Calu3 (cell line): ENCODE measurements around the gene EMP2. TPM values are rescaled to one million over a fixed set of nuclear protein-coding genes. Genes with fewer than 3 reads are reported as not detected.

Experiments used
- BruUV-seq: library from RNA; stranded (reverse); fragments of 400-500 nt; replicated peaks from 2 replicates; lab custom pipeline; 2021; lab: Mats Ljungman, UMichigan
- CTCF ChIA-PET: fragments of 300-600 bp; sonication (Branson Sonifier 250); formaldehyde crosslinking; loops from one replicate; lab custom pipeline; 2022; ENCODE audit warnings: antibody characterized with exemption; lab: Charles Lee
- DNase-seq: peaks from one replicate; pipeline ENCODE4 v3.0.0; 2022
- H3K27ac Mint-ChIP-seq: one replicate; pipeline ENCODE4 v1.8.0; 2022; ENCODE audit warnings: mixed read lengths; ENCODE audit not compliant: unreplicated experiment
- H3K27me3 Mint-ChIP-seq: one replicate; pipeline ENCODE4 v1.8.0; 2022; ENCODE audit warnings: mixed read lengths; ENCODE audit not compliant: unreplicated experiment
- H3K36me3 Mint-ChIP-seq: one replicate; pipeline ENCODE4 v1.8.0; 2022; ENCODE audit warnings: mild to moderate bottlenecking, moderate library complexity, mixed read lengths; ENCODE audit not compliant: insufficient read depth, unreplicated experiment
- H3K4me1 Mint-ChIP-seq: one replicate; pipeline ENCODE4 v1.8.0; 2022; ENCODE audit warnings: mild to moderate bottlenecking, low read depth, mixed read lengths; ENCODE audit not compliant: unreplicated experiment
- H3K4me3 Mint-ChIP-seq: one replicate; pipeline ENCODE4 v1.8.0; 2022; ENCODE audit warnings: mild to moderate bottlenecking, low read depth, moderate library complexity, mixed read lengths; ENCODE audit not compliant: unreplicated experiment
- H3K9me3 Mint-ChIP-seq: one replicate; pipeline ENCODE4 v1.8.0; 2022; ENCODE audit warnings: low read depth, mixed read lengths; ENCODE audit not compliant: unreplicated experiment
- CTCF ChIP-seq: fragments of 200-600 bp; IDR thresholded peaks from one replicate; pipeline ENCODE4 v1.8.0; 2022; ENCODE audit warnings: antibody characterized with exemption; ENCODE audit not compliant: unreplicated experiment
- intact Hi-C: fragments of 100-400 bp; cut with micrococcal nuclease; formaldehyde crosslinking; loops from one replicate; pipeline ENCODE4 v1.10.0; 2022; ENCODE audit not compliant: unreplicated experiment
- total RNA-seq: library from RNA; stranded (reverse); gene quantifications from 2 replicates; pipeline ENCODE4 v1.2.3, GENCODE V29; 2022

Gene EMP2
- total RNA-seq, 1 experiment from 2014 or later = 73.9 TPM

- no peak overlapping the region for H3K27ac Mint-ChIP-seq
- no peak overlapping the region for H3K4me3 Mint-ChIP-seq
- TF ChIP-seq CTCF = no peak
- H3K4me1 Mint-ChIP-seq = peaks cover 7% of the 10 kb centered on the region
- H3K27me3 Mint-ChIP-seq = no peaks in the 10 kb centered on the region
- intact Hi-C loops = no loop called here
- peaks cover 5% of the 10 kb centered on the region for H3K36me3 Mint-ChIP-seq
- DNase-seq = no peak
- CTCF ChIA-PET = no interaction called here
- H3K9me3 Mint-ChIP-seq = no peaks in the 10 kb centered on the region
- no TSS peak for BruUV-seq
Observed at GRCh38 chr16:10554569-10554968, 25.8 kb downstream of the EMP2 start.

- no peak for TF ChIP-seq CTCF
Observed at GRCh38 chr16:10552998-10553491, 27.4 kb downstream of the EMP2 start.

GRCh38 chr16:10552281-10552680, 28.1 kb downstream of the EMP2 start:
- intact Hi-C loops = no loop called here
- Mint-ChIP-seq H3K9me3 (peaks cover 6% of the 10 kb centered on the region), H3K27me3 (no peaks in the 10 kb centered on the region), H3K4me1 (no peaks in the 10 kb centered on the region), H3K4me3 (no peak overlapping the region), H3K27ac (no peak overlapping the region), H3K36me3 (peaks cover 8% of the 10 kb centered on the region)
- BruUV-seq = no TSS peak
- CTCF ChIA-PET = interaction anchor here (0.6 to 0.7 kb wide), 2 partner anchors 310 to 391 kb away, joined by 4 read pairs; no protein-coding TSS in a partner anchor
- TF ChIP-seq CTCF = no peak
- no peak for DNase-seq

More at GRCh38 chr16:10552998-10553491, 27.4 kb downstream of the EMP2 start:
- H3K36me3 Mint-ChIP-seq = peaks cover 5% of the 10 kb centered on the region
- no peaks in the 10 kb centered on the region for H3K4me1 Mint-ChIP-seq
- BruUV-seq = no TSS peak
- H3K9me3 Mint-ChIP-seq = peaks cover 4% of the 10 kb centered on the region
- H3K4me3 Mint-ChIP-seq = no peak overlapping the region
- intact Hi-C loops = no loop called here
- no peak for DNase-seq
- no peak overlapping the region for H3K27ac Mint-ChIP-seq
- CTCF ChIA-PET = no interaction called here
- no peaks in the 10 kb centered on the region for H3K27me3 Mint-ChIP-seq

- H3K9me3 Mint-ChIP-seq = peaks cover 7% of the 10 kb centered on the region
- DNase-seq = no peak
- BruUV-seq = no TSS peak
- H3K4me1 Mint-ChIP-seq = no peaks in the 10 kb centered on the region
- no peak overlapping the region for H3K4me3 Mint-ChIP-seq
- H3K36me3 Mint-ChIP-seq = peaks cover 11% of the 10 kb centered on the region
- intact Hi-C loops = no loop called here
- CTCF ChIA-PET = interaction anchor here (0.7 kb wide), 2 partner anchors 391 to 1851 kb away, joined by 4 to 5 read pairs; no protein-coding TSS in a partner anchor
- no peaks in the 10 kb centered on the region for H3K27me3 Mint-ChIP-seq
- TF ChIP-seq CTCF = no peak
- no peak overlapping the region for H3K27ac Mint-ChIP-seq
Observed at GRCh38 chr16:10551881-10552280, 28.5 kb downstream of the EMP2 start.
